Measurements from ENCODE around the gene KIF6. TPM values are rescaled to one million over a fixed set of nuclear protein-coding genes. Genes with fewer than 3 reads are reported as not detected.

KIF6 gene
- total and polyA plus RNA-seq, 2 of the 8 experiments (the other 6 are each of a cell fraction or from before 2014, with no cell fraction given): 0.53 to 0.65 TPM

- 92% methylated on average over 1 of the region's 1 CpG; no CpG with 5 or more reads in 1 of the 2 experiments for WGBS, 2 experiments (ENCODE audit: extremely low coverage in 1 of 2, insufficient coverage in 1 of 2, insufficient read length in 1 of 2, insufficient replicate concordance in 2 of 2, low coverage in 1 of 2, low lambda C conversion rate in 2 of 2, missing lambda C conversion rate in 1 of 2)
- Histone ChIP-seq H2AK5ac (ENCODE audit: low read depth, low read length) (no peak overlapping the region), H2BK5ac (ENCODE audit: low read depth, low read length) (no peak overlapping the region), H2AFZ (ENCODE audit: low read length) (no peak overlapping the region), H3K14ac (ENCODE audit: insufficient read length) (no peak overlapping the region), H3K18ac (ENCODE audit: extremely low read depth, low read length) (no peak overlapping the region), H3K9me3 (ENCODE audit: insufficient read depth in 2 of 2, low read depth in 1 of 2, low read length in 1 of 2) (no peaks in the 10 kb centered on the region), H3K23me2 (ENCODE audit: low read depth, low read length) (no peaks in the 10 kb centered on the region), H3K4me1 (replicated peaks in 1 of 4; ENCODE audit: control insufficient read depth in 3 of 4, insufficient read depth in 4 of 4, low read length in 3 of 4) (peaks cover 0 to 5% (median 1%) of the 10 kb centered on the region in 4 experiments; a peak in 2 of 7 replicates), H3K27me3 (replicated peaks in 1 of 4; ENCODE audit: control insufficient read depth in 3 of 4, extremely low read depth in 1 of 4, insufficient read depth in 3 of 4, low read length in 3 of 4) (no peaks in the 10 kb centered on the region; a peak in 1 of 7 replicates), H2BK20ac (ENCODE audit: low read length) (no peak overlapping the region), H2BK12ac (ENCODE audit: low read depth, low read length) (0 out of 2 replicates have a peak overlapping the region, but pooled peaks have one; percentile 42), H2BK15ac (ENCODE audit: low read length) (no peak overlapping the region), H3K79me2 (ENCODE audit: control insufficient read depth in 1 of 2, insufficient read depth in 2 of 2, low read length in 2 of 2) (no peaks in the 10 kb centered on the region), H4K20me1 (replicated peaks in 1 of 2; ENCODE audit: control insufficient read depth in 1 of 2, insufficient read depth in 2 of 2, low read length in 2 of 2) (no peaks in the 10 kb centered on the region), H4K5ac (ENCODE audit: insufficient read length, low read depth, low read length) (no peak overlapping the region), H3K4ac (replicated peaks; ENCODE audit: insufficient read length, low read depth, low read length) (no peak overlapping the region), H3K79me1 (ENCODE audit: low read depth, low read length) (no peaks in the 10 kb centered on the region), H3K23ac (ENCODE audit: insufficient read length) (no peak overlapping the region), H4K8ac (ENCODE audit: extremely low read depth, insufficient read depth, low read length) (no peak overlapping the region), H3K36me3 (ENCODE audit: control insufficient read depth in 2 of 4, insufficient read depth in 4 of 4, low read length in 3 of 4) (no peaks in the 10 kb centered on the region), H4K91ac (replicated peaks; ENCODE audit: insufficient read length, low read length) (no peak overlapping the region), H3K4me3 (ENCODE audit: extremely low read depth in 1 of 4, insufficient read depth in 2 of 4, low read depth in 3 of 4, low read length in 4 of 4) (no peak overlapping the region), H2BK120ac (replicated peaks; ENCODE audit: low read depth, low read length) (no peak overlapping the region), H3K9ac (replicated peaks in 1 of 4; ENCODE audit: extremely low read depth in 1 of 4, low read depth in 3 of 4, low read length in 3 of 4) (no peak overlapping the region), H3K4me2 (ENCODE audit: insufficient read depth in 1 of 2, low read depth in 2 of 2, low read length in 2 of 2) (no peak overlapping the region), H3K56ac (replicated peaks; ENCODE audit: insufficient read length, low read depth, low read length) (no peak overlapping the region), H3K27ac (ENCODE audit: low read depth, low read length) (no peak overlapping the region)
- POLR2A ChIA-PET (ENCODE audit: partially characterized antibody): no interaction called here
- DNase-seq (ENCODE audit: low read depth in 1 of 2, low spot score in 2 of 2): no peak
- no peak for FAIRE-seq
- CTCF ChIA-PET (ENCODE audit: partially characterized antibody): interaction anchor here (1.1 to 1.6 kb wide), 2 partner anchors 60 to 239 kb away, joined by 3 read pairs; no protein-coding TSS in a partner anchor
- TF ChIP-seq MAX (IDR thresholded peaks at IDR 0.05) (no peak), CBX8 (IDR thresholded peaks at IDR 0.05; ENCODE audit: borderline replicate concordance, low read depth, low read length) (no peak), ASH2L (IDR thresholded peaks at IDR 0.05; ENCODE audit: low read length) (no peak), USF2 (IDR thresholded peaks at IDR 0.05; ENCODE audit: low read length) (no peak), PHF8 (conservative IDR thresholded peaks at IDR 0.05; ENCODE audit: low read depth, low read length) (no peak), CTBP2 (IDR thresholded peaks at IDR 0.05; ENCODE audit: borderline replicate concordance, insufficient read depth, insufficient read length, low read length) (no peak), JUND (IDR thresholded peaks at IDR 0.05; ENCODE audit: low read length) (no peak), SIRT6 (IDR thresholded peaks at IDR 0.05; ENCODE audit: low read length) (no peak), GABPA (IDR thresholded peaks at IDR 0.05; ENCODE audit: borderline replicate concordance, insufficient read depth, low read length) (no peak), EGR1 (IDR thresholded peaks at IDR 0.05; ENCODE audit: borderline replicate concordance, low read depth, low read length) (no peak), EP300 (IDR thresholded peaks at IDR 0.05; ENCODE audit: borderline replicate concordance in 1 of 2, low read depth in 2 of 2, low read length in 2 of 2) (no peak), CREB1 (IDR thresholded peaks at IDR 0.05) (no peak), POU5F1 (IDR thresholded peaks at IDR 0.05; ENCODE audit: low read depth, low read length) (no peak), BACH1 (IDR thresholded peaks at IDR 0.05; ENCODE audit: low read length) (no peak)
Observed at GRCh38 chr6:39430446-39430845, 294.8 kb downstream of the KIF6 start.

Data from H1 (cell line).